ENCODE data around the gene DGKI. TPM values are rescaled to one million over a fixed set of nuclear protein-coding genes. Genes with fewer than 3 reads are reported as not detected.

Gene DGKI
- total RNA-seq, 1 experiment from 2014 or later: 0.15 TPM

GRCh38 chr7:137674048-137674447 lies 172.7 kb downstream of the DGKI start:
- TF ChIP-seq POLR2AphosphoS5 (IDR thresholded peaks at IDR 0.05; ENCODE audit: low read depth, low read length) (no peak), EGR1 (IDR thresholded peaks at IDR 0.05; ENCODE audit: low read depth) (no peak), ZFX (IDR thresholded peaks at IDR 0.05) (no peak), SIN3A (IDR thresholded peaks at IDR 0.05; ENCODE audit: low read depth) (no peak), ATF3 (IDR thresholded peaks at IDR 0.05) (no peak)
- CTCF ChIA-PET: no interaction called here
- intact Hi-C loops (cut with micrococcal nuclease): no loop called here
- Histone ChIP-seq H3K79me2 (ENCODE audit: insufficient read depth, low read length) (no peaks in the 10 kb centered on the region), H4K20me1 (ENCODE audit: insufficient read depth) (no peaks in the 10 kb centered on the region), H3K9me3 (ENCODE audit: control insufficient read depth in 1 of 2, insufficient read depth in 1 of 2, low read depth in 1 of 2, low read length in 2 of 2) (no peaks in the 10 kb centered on the region), H3K36me3 (ENCODE audit: control insufficient read depth in 1 of 2, insufficient read depth in 2 of 2, low read length in 2 of 2) (no peaks in the 10 kb centered on the region), H3K27me3 (ENCODE audit: insufficient read depth, low read length) (peaks cover 38% of the 10 kb centered on the region; the same call in 1 of the 2 replicates), H3K27ac (ENCODE audit: low read depth, low read length) (no peak overlapping the region), H3K4me1 (ENCODE audit: control insufficient read depth in 1 of 2, insufficient read depth in 2 of 2, low read length in 2 of 2) (no peaks in the 10 kb centered on the region), H3K9ac (ENCODE audit: low read length) (no peak overlapping the region), H3K9me2 (ENCODE audit: insufficient read depth) (no peaks in the 10 kb centered on the region), H3K4me3 (replicated peaks in 1 of 2; ENCODE audit: low read depth in 1 of 2, low read length in 2 of 2) (no peak overlapping the region), H3K4me2 (ENCODE audit: low read length) (no peak overlapping the region), H2AFZ (ENCODE audit: low read depth, low read length, poor library complexity, severe bottlenecking) (no peak overlapping the region)
- ATAC-seq (no peak), DNase-seq (ENCODE audit: low read depth, low spot score) (no peak)
- POLR2A ChIA-PET: no interaction called here
- RAD21 ChIA-PET (ENCODE audit: low non-redundant PET in 1 of 2, low total read pairs in 2 of 2, uncharacterized antibody in 2 of 2, unreplicated experiment in 2 of 2): no interaction called here
- BruUV-seq (replicated peaks): no TSS peak

GRCh38 chr7:137671920-137672319 lies 174.9 kb downstream of the DGKI start:
- intact Hi-C loops (cut with micrococcal nuclease): no loop called here
- CTCF ChIA-PET: no interaction called here
- no peak for TF ChIP-seq ZFX (IDR thresholded peaks at IDR 0.05)
- TF ChIP-seq ZNF274 (IDR thresholded peaks at IDR 0.05; ENCODE audit: low read depth, low read length): no peak
- no peak for TF ChIP-seq TCF7L2 (IDR thresholded peaks at IDR 0.05; ENCODE audit: borderline replicate concordance, extremely low read depth, insufficient read depth, insufficient read length)
- no peak for TF ChIP-seq SIN3A (IDR thresholded peaks at IDR 0.05; ENCODE audit: low read depth)
- TF ChIP-seq SRF (IDR thresholded peaks at IDR 0.05; ENCODE audit: low read depth): no peak
- TF ChIP-seq JUND (IDR thresholded peaks at IDR 0.05): no peak
- TF ChIP-seq ZBTB33 (IDR thresholded peaks at IDR 0.05; ENCODE audit: extremely low read depth, insufficient replicate concordance, low read length): no peak
- no peak for TF ChIP-seq MAX (IDR thresholded peaks at IDR 0.05)
- no peak for TF ChIP-seq EZH2 (IDR thresholded peaks at IDR 0.05)
- TF ChIP-seq REST (IDR thresholded peaks at IDR 0.05; ENCODE audit: low read depth): no peak

More at GRCh38 chr7:137671920-137672319, 174.9 kb downstream of the DGKI start:
- Histone ChIP-seq H3K9me2 (ENCODE audit: insufficient read depth) (no peaks in the 10 kb centered on the region), H3K9me3 (ENCODE audit: control insufficient read depth in 1 of 2, insufficient read depth in 1 of 2, low read depth in 1 of 2, low read length in 2 of 2) (no peaks in the 10 kb centered on the region), H3K4me2 (ENCODE audit: low read length) (no peak overlapping the region), H3K27ac (ENCODE audit: low read depth, low read length) (no peak overlapping the region), H3K79me2 (ENCODE audit: insufficient read depth, low read length) (no peaks in the 10 kb centered on the region), H2AFZ (ENCODE audit: low read depth, low read length, poor library complexity, severe bottlenecking) (no peak overlapping the region), H3K4me3 (replicated peaks in 1 of 2; ENCODE audit: low read depth in 1 of 2, low read length in 2 of 2) (no peak overlapping the region), H3K27me3 (ENCODE audit: insufficient read depth, low read length) (peaks cover 54% of the 10 kb centered on the region), H3K36me3 (ENCODE audit: control insufficient read depth in 1 of 2, insufficient read depth in 2 of 2, low read length in 2 of 2) (no peaks in the 10 kb centered on the region), H3K4me1 (ENCODE audit: control insufficient read depth in 1 of 2, insufficient read depth in 2 of 2, low read length in 2 of 2) (no peaks in the 10 kb centered on the region), H3K9ac (ENCODE audit: low read length) (no peak overlapping the region), H4K20me1 (ENCODE audit: insufficient read depth) (no peaks in the 10 kb centered on the region)
- BruUV-seq (replicated peaks): no TSS peak
- RAD21 ChIA-PET (ENCODE audit: low non-redundant PET in 1 of 2, low total read pairs in 2 of 2, uncharacterized antibody in 2 of 2, unreplicated experiment in 2 of 2): no interaction called here
- ATAC-seq (no peak), DNase-seq (ENCODE audit: low read depth, low spot score) (no peak)
- POLR2A ChIA-PET: no interaction called here

All from HCT116 (cell line).